HTR-8/SVneo (cell line): ENCODE data around the gene FLRT2.

Experiments used
- DNase-seq: peaks from one replicate; pipeline ENCODE4 v3.0.0; 2011; ENCODE audit warnings: low spot score, mixed read lengths; ENCODE audit not compliant: insufficient read length
- FAIRE-seq: peaks from 2 replicates; lab custom pipeline; 2011; peaks lifted over from hg19 to GRCh38; lab: Jason Lieb, UNC

Gene FLRT2

DNA sequence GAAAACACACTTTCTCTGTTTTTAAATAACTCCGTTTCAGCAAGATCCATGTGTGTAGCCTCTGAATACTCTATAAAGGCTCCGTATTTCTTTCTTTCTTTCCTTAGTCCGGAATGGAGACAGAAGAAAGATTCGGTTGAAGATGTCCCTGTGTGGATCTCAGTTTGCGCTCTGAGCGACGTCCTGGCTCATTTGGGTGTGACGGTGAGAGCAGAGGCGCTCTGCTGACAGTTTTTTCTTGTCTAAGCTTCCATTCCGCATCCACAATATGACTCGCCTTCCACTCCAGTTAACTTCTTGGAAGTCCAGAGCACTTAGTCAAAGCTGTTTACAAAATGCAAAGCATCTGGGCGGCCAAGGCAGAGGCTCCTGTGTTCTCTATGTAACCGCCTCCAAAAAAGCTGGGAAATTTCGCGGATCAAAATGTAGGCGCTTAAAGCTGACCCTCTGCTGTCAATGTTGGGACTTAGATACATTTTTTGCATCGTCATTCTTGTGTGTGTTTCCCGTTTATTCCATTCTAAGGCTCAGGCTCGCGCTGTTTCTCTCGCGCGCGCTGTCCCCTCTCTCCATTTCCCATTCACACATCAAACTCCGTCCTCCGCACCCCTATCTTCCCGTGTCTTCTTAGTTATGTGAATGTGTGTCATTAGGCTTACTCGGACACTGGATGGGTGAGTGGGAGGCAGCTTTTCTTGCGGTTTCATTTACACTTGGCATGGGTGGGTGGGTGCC lies 880 bp upstream of the FLRT2 start:
- FAIRE-seq (no peak), DNase-seq (no peak)

GRCh38 chr14:85530626-85531025 lies 682 bp downstream of the FLRT2 start:
- FAIRE-seq, result no peak
- no peak for DNase-seq

GRCh38 chr14:85531141-85531586 lies 1.2 kb downstream of the FLRT2 start:
- FAIRE-seq, result no peak
- peak; percentile 20 for DNase-seq

DNA sequence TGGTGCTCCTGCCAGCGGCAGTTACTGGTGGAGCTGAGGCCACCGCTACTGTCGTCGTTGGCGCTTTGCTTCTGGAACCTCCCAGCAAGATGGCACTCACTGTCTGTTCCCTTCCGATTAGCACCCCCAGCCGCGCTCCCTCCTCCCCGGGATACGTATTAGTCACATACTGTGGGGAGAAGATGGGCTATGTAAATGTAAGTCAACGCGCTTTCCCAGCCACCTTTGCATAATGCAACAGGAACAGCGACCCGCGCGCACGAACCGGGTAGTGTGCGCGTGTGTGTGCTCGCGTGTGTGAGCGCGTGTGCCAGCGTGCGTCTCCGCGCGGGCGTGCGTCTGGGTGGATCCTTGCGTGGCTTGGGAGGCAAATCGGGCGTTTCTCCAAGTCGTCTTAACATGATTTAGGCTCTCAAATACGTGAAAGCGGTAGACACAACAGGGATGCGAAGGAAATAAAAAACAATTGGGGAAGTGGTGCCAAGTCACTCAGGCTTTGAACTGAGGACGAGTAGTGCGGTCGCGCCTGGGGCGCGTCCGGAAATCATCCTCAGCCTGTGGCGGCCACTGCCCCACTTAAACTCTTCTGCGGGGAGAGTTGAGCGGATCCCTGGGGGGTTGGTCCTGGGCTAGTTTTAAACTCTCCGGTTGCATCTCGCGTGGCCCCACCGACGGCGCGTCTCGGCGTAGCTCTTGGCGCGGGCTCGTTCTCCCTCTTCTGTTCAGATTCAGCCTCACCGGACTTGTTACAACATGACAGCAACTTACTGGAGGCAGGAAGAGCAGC lies 1.8 kb downstream of the FLRT2 start:
- DNase-seq, result peak; percentile 37
- peak; percentile 9 for FAIRE-seq

- DNase-seq (no peak), FAIRE-seq (no peak)
Observed at GRCh38 chr14:85532374-85533022, 2.6 kb downstream of the FLRT2 start.

DNA sequence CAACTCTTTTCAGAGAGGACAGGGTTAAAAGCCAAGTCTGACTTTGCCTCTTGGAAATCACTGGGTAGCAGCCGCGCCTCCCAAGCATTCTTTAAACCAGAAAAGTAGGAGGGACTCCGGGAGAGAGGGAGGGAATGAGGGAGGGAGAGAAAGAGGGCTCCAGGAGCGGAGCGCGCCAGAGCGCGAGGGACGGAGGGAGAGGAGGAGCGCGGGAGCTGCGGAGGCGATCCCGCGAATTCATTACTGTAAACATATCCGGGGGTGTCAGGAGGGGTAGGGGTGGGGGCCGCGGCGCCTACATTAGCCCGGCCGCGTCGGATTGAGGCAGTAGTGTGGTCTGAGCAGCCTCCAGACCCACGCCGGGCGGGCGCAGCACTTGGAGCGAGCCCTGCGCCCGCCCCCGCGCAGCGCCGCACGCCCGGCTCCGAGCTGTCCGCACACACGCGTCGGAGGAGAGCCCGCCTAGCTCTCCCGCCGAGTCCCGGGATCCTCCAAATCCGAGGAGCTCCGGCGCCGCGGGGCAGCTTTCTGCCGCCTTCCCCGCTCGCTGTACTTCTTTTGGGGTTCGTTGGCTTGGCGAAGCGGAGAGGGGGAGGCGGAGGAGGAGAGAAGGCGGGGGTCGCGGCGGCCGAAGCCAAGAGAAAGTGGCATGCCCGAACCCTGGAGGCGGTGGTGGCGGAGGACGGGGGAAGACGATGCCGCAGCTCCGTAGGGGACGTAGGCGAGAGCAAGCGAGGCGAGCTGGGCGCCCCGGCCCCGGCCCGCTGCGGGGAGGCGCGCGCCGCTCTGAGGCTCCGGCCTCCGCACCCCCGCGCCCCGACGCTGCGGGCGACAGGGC lies 3.3 kb downstream of the FLRT2 start:
- FAIRE-seq, result no peak

DNA sequence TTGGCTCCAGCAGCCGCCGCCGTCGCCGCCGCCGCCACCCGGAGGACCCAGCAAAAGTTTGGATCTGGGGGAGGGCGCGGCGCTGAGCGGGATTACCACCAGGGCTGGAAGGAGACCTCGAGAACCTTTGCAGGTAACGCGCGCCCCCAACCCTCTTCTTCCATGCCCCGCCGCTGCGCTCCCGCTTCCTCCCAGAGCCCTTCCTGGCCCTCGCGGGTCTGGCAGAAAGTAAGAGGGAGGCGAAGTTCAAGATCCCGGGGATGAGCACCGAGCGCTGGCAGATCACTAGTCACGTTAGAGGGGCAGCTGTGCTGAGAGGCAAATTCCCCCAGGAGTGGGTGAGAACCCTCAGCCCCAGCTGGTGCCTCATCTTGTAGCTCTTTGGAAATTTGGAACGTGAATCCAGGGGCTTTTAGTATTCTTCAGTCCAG lies 3.9 kb downstream of the FLRT2 start:
- FAIRE-seq (no peak), DNase-seq (peak; percentile 9)

More for the DNA sequence above, 3.3 kb downstream of the FLRT2 start:
- peak; percentile 45 for DNase-seq

DNA sequence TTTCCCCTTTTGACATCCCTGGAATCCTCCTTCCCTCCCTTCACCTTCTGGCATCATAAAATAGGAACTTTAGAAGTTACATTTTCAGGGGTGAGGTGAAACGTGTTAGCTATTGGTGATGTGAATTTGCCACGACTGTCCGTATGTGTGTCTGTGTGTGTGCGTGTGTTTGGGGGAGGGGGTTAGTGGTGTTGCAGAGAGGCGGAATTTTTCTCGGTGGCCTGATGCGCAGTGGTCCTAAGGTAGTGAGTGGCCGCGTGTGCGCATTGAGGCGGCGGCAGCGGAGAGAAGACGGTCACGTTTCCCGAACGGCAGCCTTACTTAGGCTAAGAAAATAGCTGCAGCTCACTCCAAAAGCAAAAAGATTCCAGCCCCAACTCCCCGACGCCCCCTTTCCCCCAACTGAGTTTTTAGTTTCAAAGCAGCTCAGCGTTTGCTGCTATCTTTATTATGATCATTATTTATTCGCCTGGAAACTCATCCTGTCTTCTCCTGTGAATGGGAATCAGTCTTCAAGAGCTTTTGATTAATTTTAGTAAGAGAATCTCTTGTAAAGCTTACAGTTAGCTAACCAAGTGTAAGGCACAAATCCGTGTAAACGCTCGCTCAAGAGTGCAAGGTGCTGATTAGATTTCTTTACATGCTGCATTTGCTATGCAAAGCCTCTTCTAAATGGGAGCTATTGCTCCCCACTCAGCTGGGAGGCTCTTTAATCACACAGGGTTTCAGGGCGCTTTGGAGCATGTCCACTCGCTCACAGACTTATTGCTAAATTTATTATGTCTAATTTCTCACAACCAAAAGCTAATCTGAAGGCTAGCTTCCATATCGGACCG lies 4.7 kb downstream of the FLRT2 start:
- FAIRE-seq (no peak), DNase-seq (no peak)

DNA sequence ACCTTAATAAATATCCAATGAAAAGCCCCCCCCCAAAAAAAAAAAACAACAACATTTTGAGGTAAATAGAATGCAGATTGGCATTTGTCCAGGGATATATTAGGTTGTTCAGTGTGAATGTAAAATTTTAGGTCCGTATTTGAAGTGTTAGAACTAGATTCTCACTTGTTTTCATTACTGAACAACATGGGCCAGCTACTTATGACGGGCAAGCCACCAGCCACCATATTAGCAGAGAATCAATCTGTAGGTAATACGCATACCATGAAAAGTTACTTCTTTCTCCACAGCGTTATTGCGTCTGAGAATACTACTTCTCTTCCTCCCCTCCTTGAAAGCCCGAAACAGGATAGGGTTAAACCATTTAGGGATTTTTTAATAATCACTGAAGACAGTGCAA lies 5.4 kb downstream of the FLRT2 start:
- no peak for DNase-seq
- no peak for FAIRE-seq

- peak; percentile 23 for DNase-seq
- no peak for FAIRE-seq
Observed at GRCh38 chr14:85535991-85536832, 6.3 kb downstream of the FLRT2 start.

DNA sequence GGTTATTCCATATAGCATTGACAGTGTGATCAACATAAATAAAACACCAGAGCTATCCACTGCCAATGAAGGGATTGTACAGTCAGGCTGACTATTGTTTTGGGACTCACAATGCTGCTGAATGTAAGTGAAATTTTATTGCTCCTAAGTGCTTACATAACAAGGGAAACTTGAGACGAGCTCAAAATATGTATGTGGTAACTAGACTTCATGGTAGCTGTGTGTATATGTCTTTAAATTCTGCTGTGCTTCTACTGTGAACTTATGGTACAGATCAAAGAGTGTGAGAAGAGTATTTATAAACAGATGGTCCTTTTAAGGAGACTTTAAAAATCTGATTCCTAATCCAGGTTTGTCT lies 6.9 kb downstream of the FLRT2 start:
- DNase-seq (no peak), FAIRE-seq (no peak)

- DNase-seq, result no peak
- FAIRE-seq, result no peak
Observed at GRCh38 chr14:85537526-85537925, 7.6 kb downstream of the FLRT2 start.

GRCh38 chr14:85538636-85539035 lies 8.7 kb downstream of the FLRT2 start:
- no peak for DNase-seq
- no peak for FAIRE-seq

- FAIRE-seq (no peak), DNase-seq (no peak)
Observed at GRCh38 chr14:85539510-85539909, 9.6 kb downstream of the FLRT2 start.

DNA sequence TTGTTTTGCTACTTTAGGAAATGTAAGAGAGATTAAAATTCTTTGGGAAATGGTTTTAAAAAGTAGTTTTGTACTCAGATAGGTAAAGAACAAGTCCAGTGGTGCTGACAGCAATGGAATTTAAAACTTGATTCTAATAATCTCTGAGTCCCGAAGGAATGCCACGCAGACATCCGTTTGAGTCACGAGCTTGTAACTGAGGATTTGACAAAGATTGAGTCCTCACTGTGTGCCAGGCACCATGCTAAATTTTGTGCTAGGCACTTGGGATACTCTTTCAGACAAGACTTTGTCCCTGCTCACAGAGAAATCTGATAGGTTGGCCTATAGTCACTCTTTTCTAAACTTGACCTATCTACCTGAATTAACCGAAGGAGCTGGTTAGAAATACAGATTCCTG lies 12.7 kb downstream of the FLRT2 start:
- no peak for DNase-seq
- FAIRE-seq, result no peak

DNA sequence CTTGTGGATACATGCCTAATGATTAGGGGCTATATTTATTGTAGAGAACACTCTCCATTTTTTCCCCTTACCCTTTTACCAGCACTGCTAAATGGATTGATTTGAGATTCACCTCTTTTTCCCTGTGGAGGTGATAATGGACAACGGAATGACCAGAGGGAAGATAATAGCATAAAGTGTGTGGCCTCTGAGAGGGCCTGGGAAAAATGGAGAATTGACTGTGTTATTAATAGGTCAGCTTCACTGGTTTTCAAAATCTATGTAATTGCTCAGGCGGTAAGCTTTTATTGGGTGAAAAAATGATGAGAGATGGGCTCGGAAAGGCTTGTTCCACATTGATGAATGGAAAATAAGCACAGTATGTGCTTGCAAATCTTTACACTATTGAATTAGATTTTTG lies 15.8 kb downstream of the FLRT2 start:
- no peak for DNase-seq
- FAIRE-seq, result no peak

- FAIRE-seq (no peak), DNase-seq (no peak)
Observed at GRCh38 chr14:85546390-85546789, 16.4 kb downstream of the FLRT2 start.

DNA sequence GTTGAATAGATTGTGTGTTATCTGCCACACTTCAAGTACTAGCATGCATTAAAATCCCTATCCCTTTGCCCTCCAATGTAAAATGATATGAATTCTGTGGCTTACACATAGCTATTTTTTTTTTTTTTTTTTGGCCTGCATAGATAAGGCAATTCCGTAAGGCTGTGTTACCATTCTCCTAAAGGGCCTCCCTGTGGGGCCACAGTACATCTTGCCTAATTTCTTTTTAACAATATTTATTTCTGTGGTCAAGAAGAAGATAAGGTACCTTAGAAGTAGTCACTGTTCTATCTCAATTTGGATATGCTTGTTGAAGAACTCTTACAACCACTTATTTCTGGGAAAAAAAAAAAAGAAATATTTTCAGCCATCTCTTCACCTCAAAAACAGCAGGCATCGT lies 19.8 kb downstream of the FLRT2 start:
- DNase-seq (no peak), FAIRE-seq (no peak)

DNA sequence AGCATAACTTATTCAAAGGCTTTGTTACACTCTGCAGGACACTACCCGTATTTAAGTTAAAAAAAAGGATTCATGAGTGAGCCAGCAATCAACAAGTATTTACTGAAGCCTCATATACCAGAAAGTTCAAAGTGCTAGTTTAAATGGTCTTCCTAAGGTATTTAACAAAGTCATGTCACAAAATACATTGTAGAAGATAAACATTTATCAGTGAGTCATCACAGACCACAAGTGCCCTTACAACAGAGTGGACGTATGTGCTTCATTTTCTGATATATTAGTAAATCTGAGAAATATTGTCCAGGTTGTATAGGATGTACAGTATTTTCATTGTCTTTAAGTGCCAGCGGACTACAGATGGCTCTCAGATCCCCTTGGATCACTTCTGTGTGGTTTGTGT lies 24.2 kb downstream of the FLRT2 start:
- DNase-seq (no peak), FAIRE-seq (no peak)
